ENCODE data around the gene ARHGAP22. TPM values are rescaled to one million over a fixed set of nuclear protein-coding genes. Genes with fewer than 3 reads are reported as not detected.

Gene ARHGAP22
- total RNA-seq, 1 donor from 2014 or later: not detected

DNA sequence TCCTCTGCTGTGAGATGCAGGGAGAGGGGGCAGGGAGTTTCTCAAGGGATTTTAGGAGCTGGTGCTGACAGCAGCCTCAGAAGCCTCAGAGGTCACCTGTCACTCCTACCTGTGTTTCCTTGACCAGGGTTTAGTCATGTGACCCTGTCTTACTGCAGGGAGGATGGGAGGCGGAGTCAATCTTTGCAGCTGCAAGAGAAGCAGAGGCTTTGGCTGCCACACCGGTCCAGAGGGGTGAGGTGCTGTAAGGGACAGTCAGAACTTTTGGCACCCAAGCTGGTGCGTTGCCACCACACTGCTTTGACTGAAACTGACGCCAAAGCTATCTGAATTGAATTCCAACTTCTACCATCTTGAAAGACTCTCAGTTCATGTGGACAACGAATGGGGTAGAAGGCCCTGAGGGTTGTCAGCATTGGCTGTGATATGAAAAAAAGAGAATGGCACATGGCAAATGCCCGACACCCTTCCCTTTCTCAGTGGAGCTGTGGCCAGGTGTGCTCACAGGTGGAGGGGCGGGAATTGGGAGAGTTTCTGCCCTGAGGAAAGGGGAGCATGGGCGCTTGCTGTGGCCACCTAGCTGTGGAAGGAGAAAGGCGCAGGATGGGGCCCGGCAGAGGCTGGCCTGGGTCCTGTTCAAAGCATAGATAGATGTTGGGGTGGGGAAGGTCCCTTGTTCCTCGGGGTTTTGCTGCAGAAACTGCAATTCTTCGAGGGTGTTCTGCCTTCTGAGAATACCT lies 69.3 kb downstream of the ARHGAP22 start:
- intact Hi-C loops (cut with micrococcal nuclease): no loop called here

DNA sequence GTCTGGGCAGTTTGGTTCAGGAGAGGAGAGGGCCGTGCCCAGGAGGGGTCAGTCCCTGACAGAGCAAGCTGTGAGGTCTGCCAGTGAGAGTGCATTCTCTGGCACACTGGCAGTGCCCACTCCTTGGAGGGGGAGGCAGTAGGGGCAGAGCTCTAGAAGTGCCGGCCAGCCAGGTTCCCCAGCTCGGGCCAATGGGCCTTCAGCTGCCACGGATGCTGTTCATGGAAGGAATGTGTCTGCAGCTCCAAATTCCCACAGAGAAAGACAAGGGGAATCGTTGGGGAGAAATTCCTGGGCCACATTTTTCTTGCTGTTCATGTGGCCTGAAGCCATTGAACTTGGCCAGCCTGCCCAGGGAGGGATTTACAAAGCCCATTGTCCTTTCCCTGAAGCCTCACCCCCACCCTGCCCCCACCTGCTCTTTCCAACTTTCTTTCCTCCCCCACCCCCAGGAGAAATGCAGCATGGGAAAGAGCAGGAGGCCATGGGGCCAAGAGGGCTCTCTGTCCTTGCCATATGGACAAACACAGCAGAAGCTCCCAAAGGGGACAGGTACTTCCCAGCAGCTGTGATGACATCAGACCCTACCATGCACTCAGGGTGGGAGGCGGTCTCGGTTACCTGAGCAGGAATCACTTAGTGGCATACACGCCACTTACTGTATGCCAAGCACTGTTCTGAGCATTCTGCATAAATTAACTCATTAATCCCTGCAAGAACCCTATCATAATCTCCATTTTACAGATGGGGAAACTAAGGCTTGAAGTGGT lies 70.7 kb downstream of the ARHGAP22 start:
- intact Hi-C loops (cut with micrococcal nuclease): no loop called here

DNA sequence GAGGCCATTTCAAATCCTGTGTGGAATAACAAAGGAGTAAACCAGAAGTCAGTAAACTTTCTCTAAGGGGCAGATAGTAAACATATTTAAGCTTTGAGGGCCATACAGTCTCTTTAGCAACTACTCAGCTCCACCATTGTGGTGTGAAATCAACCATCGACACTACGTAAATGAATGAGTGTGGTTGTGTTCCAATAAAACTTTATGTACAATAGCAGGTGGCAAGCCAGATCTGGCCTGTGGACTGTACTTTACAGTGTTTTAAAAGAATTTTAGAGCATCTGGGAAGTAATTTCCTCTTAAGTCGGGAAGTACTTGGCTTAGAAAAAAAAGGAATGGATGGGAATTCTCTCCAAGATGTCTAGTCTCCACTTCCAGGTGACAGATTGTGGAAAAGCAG lies 71.3 kb downstream of the ARHGAP22 start:
- intact Hi-C loops (cut with micrococcal nuclease): no loop called here

DNA sequence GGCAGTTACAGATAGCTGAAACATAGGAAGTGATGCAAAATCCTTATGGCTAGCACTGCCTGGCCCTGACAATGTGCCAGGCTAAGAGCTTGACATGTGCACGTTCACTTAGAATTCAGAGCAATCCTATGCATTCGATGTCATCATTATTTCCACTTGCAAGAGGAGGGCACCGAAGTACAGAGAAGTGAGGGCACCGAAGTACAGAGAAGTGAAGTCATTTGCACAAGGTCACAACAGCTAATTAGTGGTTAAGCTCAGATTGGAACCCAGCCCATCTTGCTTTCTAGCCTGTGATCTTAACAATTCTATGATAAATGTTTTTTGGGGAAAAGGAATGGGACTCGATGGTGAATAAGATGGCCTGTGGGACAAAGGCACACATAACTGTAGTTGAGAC lies 73.4 kb downstream of the ARHGAP22 start:
- intact Hi-C loops (cut with micrococcal nuclease): no loop called here

DNA sequence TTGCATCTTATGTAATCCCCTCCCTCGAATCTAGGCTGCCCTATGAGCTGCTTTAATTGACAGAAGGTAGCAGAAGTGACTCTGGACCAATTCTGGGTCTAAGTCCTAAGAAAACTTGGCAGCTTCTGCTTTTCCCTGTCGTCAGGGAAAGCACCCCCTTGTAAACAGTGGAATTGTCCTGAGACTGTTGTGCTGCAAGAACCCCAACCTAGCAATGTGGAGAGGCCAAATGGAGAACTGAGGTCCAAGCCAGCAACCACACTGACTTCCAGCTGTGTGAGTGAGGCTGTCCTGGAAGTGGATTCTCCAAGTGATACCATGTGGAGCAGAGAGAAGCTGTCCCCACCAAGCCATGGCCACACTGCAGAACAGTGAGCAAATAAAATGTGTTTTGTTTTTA lies 75.5 kb downstream of the ARHGAP22 start:
- intact Hi-C loops (cut with micrococcal nuclease): no loop called here

DNA sequence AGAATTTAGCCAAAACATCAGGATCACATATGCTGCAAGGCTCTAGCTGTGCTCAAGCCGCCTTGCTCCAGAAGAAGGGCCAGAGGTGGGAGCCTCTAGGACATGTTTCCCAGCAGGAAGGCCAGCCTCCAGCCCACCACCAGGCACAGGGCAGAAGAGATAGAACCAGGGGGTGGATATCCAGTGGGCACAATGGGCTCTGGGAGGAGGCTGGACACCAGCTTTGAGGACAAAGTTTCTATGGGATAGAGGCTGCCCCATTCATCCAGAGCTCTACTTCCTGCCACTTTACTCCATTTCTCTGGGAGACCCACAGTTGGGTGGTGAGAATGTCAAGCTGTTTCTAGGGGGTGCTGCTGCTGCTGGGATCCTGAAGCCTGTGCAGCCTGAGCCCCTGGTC lies 77.1 kb downstream of the ARHGAP22 start:
- intact Hi-C loops (cut with micrococcal nuclease): no loop called here

DNA sequence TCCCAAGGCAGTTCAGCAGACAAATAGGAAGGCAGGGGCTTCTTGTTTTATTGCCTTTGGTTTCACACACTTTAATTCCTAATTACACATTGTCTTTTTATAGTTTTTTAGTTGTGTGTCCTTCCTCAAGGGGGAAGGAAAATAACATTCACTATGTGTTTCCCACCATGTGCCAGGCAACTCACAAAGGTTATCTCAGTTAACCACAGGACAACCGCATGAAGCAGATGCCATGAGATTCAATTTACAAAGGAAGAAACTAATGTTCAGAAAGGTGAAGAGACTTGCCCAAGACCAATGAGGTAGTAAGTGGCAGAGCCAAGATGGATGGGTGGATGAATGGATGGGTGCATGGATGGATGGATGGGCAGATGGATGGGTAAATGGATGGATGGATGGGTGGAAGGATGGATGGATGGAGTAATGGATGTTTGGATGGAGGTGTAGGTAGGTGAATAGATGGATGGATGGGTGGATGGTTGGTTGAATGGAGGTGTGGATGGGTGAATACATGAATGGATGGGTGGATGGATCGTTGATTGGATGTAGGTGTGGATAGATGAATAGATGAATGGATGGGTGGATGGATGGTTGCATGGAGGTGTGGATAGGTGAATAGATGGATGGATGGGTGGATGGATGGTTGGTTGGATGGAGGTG lies 77.9 kb downstream of the ARHGAP22 start:
- intact Hi-C loops (cut with micrococcal nuclease): no loop called here

DNA sequence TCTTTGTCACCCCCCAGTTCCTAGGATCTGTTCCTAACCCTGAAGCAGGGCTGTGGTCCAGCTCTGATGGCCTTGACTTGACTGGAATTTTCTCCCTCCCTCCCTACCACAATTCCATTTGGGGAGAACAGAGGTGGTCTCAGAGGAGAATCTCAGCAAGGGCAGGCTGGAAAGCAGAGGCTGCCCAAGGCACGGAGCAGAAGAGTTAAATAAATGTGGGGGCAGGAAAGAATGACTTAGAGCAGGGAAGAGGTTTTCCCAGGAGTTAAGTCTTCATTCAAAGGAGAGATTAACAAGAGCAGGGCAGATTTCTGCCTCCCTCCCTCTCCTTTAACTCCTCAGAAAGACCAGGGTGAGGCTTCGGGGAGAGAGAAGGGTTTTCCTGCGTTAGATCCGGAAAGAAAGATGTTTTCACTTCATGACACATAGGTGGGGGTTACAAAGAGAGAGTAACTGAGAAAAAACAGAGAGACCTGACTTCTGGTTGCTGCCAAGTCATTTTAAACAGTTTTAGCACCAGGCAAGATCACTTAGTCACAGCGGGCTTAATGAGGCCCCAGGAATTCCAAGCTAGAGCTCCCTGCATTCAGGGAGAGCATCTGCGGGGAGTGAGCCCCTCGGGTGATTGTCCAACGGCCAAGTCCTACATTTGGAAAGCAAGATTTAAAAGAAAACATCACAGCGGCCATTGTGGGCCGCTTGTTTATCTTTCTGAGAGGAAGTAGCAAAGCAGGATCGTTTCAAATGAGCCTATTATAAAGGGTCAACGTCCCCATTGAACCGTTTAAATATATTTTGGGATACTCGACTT lies 78.7 kb downstream of the ARHGAP22 start:
- intact Hi-C loops (cut with micrococcal nuclease): no loop called here

DNA sequence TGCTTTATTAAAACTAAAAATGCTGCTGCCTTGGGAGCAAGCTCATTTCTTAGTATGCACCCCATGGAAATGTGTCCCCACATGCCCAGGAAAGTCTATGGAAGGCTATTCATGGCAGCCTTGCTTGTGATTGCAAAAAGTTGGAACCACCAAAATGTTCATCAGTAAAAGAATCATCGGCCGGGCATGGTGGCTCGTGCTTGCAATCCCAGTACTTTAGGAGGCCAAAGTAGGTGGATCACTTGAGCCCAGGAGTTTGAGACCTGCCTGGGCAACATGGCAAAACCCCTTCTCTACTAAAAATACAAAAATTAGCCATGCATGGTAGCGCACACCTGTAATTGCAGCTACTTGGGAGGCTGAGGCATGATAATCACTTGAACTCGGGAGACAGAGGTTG lies 79.8 kb downstream of the ARHGAP22 start:
- intact Hi-C loops (cut with micrococcal nuclease): no loop called here

DNA sequence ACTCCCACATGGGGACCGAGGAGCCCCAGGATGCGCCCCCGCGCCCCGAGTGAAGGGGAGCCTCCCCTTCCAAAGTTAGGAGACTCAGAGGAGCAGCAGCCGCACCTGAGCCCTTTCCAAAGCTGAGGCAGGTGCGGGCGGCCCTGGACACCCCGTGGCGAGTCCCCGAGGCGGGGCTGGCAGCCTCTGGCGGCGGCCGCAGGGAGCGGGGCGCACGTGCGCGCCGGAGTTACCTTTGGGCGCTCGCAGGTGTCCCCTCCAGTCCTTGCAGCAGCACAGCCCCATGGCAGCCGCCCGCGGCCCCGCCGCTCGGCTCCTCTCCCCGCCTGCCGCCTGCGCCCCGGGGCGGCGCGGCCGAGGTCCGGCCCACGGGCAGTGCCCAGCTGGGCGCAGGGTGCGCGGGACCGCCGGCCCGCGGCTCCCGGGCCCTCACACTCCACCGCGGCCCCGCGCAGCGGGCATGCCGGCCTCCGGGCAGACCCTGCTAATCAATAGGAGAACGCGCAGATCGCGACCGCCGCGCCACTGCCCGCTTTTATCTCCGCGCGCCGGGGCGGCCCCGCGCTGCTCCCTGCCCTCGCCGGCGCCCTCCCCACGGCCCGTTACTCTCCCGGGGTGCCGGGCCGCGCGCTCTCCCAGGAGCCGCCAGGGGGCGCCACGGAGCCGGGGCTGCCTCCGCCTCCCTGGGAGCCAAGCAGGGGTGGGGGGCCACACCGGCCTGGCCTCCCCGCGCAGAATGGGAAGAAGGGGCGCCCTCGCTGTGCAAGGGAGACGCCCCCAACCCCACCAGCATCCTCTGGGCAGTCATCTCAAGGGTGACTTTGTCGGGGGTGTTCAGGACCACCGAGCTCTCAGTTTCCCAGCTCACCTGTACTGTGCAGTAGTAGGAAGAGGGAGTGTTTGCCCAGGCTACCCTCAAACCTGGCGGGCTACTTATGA lies 80.8 kb downstream of the ARHGAP22 start:
- intact Hi-C loops (cut with micrococcal nuclease): no loop called here

DNA sequence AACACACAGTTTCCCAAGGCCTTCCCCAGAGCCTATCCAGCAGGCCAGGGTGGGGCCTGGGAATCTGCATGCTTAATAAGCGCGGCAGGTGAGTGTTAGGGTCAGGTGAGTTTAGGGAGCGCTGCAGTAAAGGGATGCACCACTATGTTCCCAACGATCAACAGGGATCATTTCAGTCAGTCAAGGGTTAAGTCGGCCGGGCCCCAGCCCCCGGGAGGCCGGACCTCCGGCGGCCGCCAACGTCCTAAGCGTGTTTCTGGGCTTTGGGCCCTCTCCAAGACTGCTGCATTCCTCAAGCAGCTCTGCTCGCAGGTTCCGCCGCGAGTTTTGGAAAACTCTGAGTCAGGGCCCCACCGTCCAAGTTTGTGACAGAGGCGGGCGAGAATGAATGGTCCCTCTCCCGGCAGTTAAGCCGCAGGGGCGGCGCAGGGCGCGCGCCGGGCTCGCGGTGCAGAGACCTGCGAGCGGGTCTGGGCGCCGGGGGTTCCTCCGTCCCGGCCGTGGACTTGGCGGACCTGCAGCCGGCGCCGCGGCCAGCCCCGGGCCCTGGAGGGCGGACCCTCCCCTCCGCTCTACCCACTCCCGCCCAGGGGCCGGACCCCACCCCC lies 81.6 kb downstream of the ARHGAP22 start:
- intact Hi-C loops (cut with micrococcal nuclease): no loop called here

DNA sequence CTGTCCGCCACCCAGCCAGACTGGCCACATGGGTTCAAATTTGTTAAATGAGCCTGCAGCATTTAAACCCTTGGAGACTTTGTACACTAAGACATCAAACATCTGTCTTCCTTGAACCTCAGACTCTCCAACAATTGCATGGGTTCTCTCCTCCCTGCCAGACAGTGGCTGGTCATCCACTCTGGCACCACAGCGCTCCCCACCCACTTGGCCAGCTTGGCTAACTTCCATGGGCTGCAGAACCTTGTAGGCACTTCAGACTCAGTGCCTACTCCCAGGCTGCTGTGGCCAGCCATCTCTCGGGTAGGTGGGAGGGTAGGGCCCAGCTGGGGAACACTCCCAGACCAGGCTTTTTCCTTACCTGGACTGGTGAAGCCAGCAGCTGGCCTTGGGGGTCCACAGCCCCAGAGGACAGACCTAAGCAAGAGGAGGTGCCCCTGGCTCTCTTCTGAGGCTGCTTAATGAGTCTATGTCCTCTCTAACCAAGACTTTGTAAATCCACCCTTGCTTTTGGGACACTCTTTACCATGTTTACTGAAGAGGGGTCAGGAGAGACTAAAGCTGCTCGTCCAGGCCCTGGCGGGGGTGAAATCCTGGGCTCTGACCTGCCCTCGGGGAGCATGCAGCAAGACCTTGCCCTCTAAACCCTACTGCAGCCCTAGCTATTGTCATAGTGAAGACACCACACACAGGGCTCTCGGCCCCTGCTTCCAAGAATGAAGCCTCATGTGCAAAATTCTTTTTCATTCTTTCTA lies 82.7 kb downstream of the ARHGAP22 start:
- intact Hi-C loops (cut with micrococcal nuclease): no loop called here

DNA sequence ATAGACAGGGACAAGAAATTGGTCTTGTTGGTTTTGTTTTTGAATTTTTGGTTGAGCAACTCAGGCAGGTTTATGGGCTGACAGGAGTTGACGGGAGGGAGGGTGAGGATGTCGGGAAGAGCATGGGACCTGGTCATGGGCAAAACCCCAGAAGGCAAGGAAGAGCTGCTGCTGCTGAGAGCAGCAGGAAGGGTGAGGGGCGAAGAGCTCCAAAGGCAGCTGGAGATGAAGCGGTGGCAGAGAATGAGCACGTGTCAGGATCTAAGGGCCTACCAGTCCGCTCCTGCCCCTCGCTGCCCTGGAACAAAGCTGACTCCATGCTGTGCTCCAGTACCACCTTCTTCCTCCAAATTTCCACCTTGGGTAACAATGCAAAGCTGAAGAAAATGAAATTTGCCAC lies 84.3 kb downstream of the ARHGAP22 start:
- intact Hi-C loops (cut with micrococcal nuclease): no loop called here

DNA sequence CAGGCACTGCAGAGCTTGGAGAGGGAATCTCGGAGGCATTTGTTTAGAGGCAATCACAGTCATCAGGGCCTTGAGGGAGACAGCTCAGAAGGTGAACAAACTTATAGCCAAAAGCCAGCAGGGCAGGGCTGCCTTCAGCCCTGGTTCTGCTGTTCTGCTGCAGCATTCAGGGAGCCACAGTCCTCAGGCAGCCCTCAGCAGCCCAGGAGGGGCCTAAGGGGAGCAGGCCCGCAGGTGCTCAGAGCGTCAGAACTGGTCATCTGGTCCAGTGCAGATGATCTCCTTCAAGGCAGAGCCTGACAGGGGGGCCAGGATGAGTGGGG lies 84.7 kb downstream of the ARHGAP22 start:
- intact Hi-C loops (cut with micrococcal nuclease): no loop called here

DNA sequence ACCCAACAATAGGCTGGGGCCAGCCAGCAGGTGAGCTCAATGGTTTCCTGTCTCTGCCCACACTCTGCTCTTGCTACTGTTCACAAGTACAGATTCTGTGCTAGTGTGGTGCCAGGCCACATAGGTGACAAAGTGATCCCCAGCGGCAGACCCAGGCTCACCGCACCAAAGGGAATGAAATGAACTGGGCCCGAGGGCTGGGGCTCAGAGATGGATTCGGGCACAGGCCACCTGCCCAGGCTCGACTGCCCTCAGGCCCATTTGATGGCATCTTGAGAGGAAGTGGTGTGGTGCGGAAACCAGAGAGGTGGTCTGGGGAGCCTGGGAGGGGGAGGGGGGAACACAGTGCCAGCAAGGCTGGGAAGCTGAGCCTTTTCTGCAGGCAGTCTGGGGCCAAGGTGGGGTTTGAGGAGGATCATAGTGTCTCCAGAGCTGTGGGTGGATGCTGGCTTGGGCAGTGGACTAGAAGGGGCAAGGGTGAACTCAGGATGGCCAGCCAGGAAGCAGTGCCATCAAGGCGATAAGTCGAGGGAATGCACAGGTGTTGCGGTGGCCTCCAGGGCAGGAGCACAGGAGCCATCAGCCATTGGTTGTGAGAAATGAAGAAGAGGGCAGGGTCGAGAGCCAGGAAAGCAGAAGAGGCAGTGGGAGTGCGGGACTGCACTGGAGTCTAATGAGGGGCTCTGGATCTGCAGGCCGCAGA lies 85.2 kb downstream of the ARHGAP22 start:
- intact Hi-C loops (cut with micrococcal nuclease): no loop called here

DNA sequence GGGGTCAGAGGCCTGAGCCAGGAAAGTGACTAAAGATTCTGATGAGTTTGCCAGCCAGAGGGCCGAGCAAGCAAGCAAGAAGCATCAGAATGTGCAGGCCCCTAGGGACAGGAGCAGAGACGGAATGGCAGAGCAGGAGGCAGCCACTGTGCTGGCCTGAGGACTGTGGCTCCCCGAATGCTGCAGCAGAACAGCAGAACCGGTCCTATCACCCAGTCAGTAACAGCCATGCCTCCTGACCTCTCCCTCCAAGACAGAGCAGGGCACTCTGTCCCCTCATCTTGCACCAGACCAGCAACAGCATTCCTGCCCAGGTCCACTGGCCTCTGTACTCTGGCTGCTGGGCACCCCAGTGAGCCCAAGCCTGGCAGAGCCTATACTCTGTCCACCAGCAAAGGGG lies 85.9 kb downstream of the ARHGAP22 start:
- intact Hi-C loops (cut with micrococcal nuclease): no loop called here

DNA sequence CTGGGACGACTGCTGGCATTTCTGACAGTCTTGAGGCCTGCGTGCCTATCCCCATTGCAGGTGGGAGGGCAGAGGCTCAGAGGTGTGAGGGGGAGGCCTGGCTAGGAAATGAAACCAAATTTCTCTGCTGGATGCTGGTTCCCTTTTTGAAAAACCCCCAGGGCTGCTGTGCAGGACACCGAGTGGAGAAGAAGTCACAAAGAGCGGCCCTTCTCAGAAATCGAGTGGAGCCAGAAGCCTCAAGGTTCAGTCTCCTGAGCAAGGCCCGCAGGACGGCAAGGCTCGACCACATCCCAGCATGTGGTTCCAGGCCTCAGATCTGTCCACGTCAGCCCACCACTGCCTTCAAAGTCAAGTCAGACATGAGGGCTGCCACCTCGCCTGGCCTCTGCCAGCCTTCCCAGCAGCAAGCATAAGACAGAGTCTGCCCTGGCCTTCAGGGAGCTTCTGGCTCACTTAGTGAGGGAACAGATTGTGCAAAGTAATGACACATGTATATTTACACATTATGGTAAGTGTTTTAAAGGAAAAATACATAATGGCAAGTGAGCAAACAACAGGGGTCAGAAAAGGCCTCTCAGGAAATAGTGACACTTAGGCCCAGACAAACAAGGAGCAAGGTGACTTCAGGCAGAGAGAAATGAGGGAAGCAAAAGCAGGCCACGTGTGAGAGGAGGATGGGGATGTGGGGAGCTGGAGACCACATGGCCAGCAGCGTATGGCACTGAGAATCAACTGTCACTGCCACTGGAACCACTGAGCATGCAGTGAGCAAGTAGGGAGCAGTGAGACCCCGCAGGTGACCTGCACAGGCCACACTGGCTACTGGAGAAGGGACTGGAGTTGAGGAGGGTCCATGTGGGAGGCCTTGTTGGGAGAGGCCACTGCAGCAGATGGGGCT lies 86.7 kb downstream of the ARHGAP22 start:
- intact Hi-C loops (cut with micrococcal nuclease): no loop called here

DNA sequence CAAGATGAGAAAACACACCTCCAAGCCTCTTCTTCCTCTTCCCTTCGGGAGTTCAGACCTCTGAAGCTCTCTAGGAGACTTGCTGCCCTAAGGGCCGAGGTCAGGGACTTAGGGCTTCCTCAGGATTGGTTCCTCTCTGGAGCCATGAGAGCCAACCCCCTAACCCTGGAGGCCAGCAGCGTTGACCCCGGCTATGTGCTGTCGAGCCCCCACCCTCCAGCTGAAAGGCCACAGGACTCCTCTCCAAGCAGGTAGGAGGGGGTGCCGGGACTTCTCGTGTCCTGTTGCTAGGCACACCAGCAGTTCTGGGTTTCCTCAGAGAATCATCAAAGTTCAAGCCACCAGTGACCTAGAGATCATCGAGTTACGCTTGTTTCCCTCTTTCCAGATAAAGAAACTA lies 87.4 kb downstream of the ARHGAP22 start:
- intact Hi-C loops (cut with micrococcal nuclease): no loop called here
